GM21786 (cell line): Measurements from ENCODE around the gene FAM43A.

ENCODE experiments used
- ATAC-seq: cut with Tn5 transposase; IDR thresholded peaks from one replicate; pipeline ENCODE4 v1.9.1; 2021; ENCODE audit not compliant: unreplicated experiment

FAM43A gene

GRCh38 chr3:194675081-194675640, 10.5 kb upstream of the FAM43A start:
- ATAC-seq = no peak

- no peak for ATAC-seq
Measured at GRCh38 chr3:194675680-194676079, 10.0 kb upstream of the FAM43A start.

GRCh38 chr3:194676471-194676870, 9.2 kb upstream of the FAM43A start:
- no peak for ATAC-seq

GRCh38 chr3:194680888-194681615, 4.6 kb upstream of the FAM43A start:
- no peak for ATAC-seq

GRCh38 chr3:194682189-194682693, 3.4 kb upstream of the FAM43A start:
- ATAC-seq = no peak

GRCh38 chr3:194682694-194683310, 2.9 kb upstream of the FAM43A start:
- ATAC-seq = peak; percentile 48

- no peak for ATAC-seq
Measured at GRCh38 chr3:194683380-194683779, 2.3 kb upstream of the FAM43A start.

- no peak for ATAC-seq
Measured at GRCh38 chr3:194685065-194685717, 492 bp upstream of the FAM43A start.

GRCh38 chr3:194686414-194686815, 732 bp downstream of the FAM43A start:
- no peak for ATAC-seq

GRCh38 chr3:194686816-194687637, 1.3 kb downstream of the FAM43A start:
- no peak for ATAC-seq

GRCh38 chr3:194687638-194688199, 2.0 kb downstream of the FAM43A start:
- peak; percentile 23 for ATAC-seq

- ATAC-seq = no peak
Measured at GRCh38 chr3:194688200-194688740, 2.6 kb downstream of the FAM43A start.

- ATAC-seq = no peak
Measured at GRCh38 chr3:194688946-194689345, 3.3 kb downstream of the FAM43A start.

GRCh38 chr3:194689493-194689944, 3.8 kb downstream of the FAM43A start:
- no peak for ATAC-seq

GRCh38 chr3:194690501-194691372, 5.1 kb downstream of the FAM43A start:
- ATAC-seq = no peak

- peak; percentile 68 for ATAC-seq
Measured at GRCh38 chr3:194691481-194692283, 6.0 kb downstream of the FAM43A start.

GRCh38 chr3:194696702-194697101, 11.0 kb downstream of the FAM43A start:
- ATAC-seq = no peak

- ATAC-seq = no peak
Measured at GRCh38 chr3:194702545-194702944, 16.9 kb downstream of the FAM43A start.
